Left hindlimb (tissue), 1 donor: Measurements from ENCODE around the gene CFAP20DC.
A peak's percentile ranks its signal among the peaks of the same experiment; 100 is the strongest.
"Not testable (repeated sequence)": the region's sequence is repeated elsewhere in the genome, so short reads cannot be mapped to it uniquely, and the experiment has no call there.

Experiments used
- DNase-seq: peaks from one replicate; pipeline ENCODE4 v3.0.0-alpha.2; 2018

CFAP20DC gene

DNA sequence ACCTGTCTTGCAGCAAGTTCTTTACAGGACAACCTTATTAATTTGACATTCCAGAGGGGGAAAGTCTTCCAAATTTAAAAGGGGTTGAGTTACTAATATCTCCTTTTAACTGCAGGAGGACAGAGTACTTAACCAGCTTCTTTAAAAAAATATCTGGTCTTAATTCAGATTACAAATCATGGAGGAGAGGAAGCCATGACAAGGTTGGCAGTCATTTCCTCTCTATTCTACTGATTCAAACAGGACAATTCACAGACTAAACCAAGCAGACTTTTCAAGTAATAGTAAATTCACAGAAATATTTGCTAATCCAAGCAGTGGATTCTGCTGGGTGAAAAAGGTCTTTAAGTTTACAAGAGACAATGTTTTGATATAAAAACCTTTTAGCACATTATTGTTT is 185.3 kb downstream of the CFAP20DC start:
- no peak for DNase-seq

DNA sequence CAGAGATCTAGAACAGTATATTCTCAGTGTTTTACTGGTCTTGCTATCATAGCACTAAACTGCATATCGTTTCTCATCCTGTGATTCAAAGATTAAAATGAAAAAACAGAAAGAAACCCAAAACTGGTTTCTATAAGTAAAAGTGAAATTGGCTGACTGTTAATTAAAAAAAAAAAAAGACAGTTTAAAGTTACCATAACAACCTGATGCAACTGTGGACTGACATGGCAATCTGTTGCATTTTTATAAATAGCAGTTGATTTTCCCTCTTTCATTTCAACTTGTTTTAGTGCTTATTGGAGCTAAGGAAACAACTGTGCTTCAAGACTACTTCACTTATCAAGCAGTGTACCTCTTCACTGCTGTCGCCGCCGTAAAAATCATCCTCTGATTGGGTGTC is 186.6 kb downstream of the CFAP20DC start:
- no peak for DNase-seq

DNA sequence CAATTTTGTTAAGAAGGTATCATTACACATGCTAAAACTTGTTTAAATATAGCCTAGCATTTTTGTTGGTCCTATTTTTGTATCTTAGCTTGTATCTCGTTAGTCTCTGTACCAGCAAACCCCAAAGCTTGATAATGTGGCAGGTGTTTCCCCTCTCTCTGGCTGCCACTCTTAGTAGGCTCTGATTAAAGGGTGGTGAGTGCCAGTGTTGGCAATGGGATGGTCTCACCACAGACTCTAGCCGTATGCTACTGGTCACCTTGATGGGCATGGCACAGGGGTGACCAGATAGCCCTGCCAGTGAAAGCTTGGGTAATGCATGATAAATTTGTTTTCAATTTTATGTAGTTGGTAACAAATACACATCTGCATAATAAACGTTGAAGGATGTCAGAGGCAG is 188.3 kb downstream of the CFAP20DC start:
- no peak for DNase-seq

DNA sequence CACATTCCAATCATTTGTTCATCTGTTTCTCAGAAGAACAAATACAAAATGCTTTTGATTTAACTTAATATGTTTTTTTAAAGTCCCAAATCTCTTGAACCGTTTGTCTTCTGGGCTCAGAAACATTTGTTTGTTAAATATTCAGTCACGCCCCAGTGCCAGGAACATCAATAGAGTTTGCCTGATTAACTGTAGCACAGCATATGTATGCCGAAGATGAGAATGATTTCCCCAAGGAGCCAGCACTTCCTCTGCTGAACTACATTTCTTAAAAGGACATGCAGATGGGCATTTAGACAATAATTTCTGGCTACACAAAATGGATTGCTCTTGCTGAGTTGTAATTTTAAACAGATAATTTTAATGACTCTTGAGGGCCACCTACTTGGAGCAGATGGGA is 191.7 kb downstream of the CFAP20DC start:
- no peak for DNase-seq

DNA sequence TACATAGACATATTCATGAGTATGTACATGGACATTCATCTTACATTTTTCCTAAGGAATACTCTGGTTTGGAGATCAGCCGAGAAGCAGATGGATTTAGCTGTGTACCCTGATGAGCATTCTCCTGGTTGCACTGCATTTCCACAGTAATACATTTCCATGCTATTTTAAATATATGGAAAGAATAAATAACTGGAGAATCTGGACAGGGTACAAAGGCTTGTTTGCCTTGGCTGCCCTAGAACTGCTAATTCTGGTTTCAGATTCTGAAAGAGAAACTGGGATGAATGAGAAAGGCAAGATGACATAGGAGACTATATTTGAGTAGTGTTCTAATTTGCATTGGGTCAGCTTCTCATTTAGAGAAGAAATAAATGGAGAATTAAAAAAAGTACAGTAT is 192.4 kb downstream of the CFAP20DC start:
- no peak for DNase-seq

DNA sequence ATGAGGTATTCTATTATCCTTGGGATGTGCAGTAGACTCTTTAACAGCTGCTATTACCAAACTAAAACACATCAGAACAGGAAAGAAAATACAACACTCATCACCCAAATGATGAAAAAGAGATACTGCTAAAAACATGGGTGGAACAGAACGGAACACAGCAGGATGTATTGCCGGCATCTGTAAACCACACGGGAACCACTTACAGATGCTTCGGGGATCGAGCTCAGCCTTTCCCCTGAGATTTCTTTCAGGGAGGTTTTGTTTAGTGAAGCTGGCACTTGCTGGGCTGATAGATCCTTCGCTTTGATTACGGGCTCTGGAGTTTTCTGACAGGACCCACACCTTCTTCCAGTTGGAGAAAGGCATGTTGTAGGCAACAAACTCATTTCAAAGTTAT is 201.0 kb downstream of the CFAP20DC start:
- no peak for DNase-seq

DNA sequence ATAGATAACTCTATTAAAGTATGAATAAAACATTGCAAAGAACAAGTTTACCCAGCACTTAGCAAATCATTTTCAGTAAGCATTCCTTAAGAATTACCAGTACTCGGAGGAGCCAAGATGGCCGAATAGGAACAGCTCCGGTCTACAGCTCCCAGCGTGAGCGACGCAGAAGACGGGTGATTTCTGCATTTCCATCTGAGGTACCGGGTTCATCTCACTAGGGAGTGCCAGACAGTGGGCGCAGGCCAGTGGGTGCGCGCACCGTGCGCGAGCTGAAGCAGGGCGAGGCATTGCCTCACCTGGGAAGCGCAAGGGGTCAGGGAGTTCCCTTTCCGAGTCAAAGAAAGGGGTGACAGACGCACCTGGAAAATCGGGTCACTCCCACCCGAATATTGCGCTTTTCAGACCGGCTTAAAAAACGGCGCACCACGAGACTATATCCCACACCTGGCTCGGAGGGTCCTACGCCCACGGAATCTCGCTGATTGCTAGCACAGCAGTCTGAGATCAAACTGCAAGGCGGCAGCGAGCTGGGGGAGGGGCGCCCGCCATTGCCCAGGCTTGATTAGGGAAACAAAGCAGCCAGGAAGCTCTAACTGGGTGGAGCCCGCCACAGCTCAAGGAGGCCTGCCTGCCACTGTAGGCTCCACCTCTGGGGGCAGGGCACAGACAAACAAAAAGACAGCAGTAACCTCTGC is 207.6 kb downstream of the CFAP20DC start:
- DNase-seq: not testable (repeated sequence)

DNA sequence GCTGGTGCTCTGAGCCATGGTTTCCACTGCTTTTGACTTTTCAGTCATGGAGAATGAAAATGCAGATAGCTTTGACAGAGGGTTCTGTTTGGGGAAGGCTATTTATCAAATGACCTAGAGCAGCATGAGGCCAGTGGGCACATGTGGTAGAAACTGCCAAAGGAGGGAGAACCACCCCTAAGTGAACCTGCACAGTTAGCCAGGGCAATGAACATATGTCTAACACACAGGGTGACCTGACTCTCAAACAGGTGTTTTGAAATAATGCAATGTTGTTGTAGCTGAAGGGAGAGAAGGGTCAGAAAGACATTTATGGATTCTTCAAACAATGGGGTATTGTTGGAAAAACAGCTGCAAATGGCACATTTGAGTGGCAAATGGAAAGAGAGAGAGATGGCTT is 208.9 kb downstream of the CFAP20DC start:
- DNase-seq: no peak

DNA sequence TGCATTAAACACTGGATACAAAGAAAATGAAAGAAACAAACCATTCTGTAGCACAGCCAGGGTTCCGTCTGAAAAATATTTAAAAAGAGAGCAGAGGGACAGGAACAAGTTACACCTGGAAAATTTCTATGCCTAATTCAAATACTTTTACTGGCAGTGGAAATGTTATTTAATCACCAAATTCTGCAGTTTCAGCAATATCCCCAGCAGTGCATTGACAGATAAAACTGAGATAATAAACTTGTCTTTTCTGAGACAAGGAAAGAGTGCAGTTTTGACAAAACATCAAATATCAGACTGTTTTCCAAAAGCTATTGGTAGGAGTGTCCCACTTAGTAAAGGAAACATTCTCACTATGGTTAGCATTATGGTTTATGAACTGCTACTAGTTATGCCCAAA is 209.9 kb downstream of the CFAP20DC start:
- no peak for DNase-seq

DNA sequence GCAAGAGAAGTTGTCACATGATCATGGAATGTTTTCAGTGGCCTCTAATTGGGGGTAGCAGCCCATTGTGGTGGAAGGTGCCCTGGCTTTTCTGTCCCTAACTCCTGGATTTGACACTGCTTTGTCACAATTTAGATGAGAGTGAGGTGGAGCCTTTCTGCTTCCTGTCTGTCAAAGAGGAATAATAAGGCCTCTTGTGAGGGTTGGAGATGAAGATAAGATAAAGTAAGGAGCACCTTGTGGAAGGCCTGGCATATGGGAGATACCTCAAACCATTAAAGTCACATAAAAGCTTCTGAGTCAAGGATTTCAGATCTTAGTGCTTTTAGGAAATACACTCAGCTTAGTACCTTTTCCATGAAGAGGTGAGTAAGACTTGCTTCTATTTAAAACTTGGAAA is 210.6 kb downstream of the CFAP20DC start:
- no peak for DNase-seq

DNA sequence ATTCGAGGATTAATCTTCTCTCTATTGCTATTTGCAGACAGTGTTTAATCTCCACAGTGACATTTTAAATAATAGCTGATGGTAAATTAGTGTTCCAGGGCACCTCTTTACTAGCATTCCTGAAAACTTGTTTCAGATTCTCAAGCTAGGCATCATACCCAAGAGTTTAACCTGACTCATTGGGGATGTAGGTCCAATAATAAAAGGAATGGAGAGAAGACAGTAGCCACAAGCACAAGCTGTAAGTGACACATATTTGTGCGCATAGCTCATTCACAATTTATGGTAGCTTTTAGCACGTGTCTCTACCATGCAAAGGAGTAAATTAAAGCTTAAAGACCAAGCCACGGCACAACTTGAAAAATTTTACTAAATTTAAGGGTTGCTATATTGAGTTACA is 212.0 kb downstream of the CFAP20DC start:
- no peak for DNase-seq

DNA sequence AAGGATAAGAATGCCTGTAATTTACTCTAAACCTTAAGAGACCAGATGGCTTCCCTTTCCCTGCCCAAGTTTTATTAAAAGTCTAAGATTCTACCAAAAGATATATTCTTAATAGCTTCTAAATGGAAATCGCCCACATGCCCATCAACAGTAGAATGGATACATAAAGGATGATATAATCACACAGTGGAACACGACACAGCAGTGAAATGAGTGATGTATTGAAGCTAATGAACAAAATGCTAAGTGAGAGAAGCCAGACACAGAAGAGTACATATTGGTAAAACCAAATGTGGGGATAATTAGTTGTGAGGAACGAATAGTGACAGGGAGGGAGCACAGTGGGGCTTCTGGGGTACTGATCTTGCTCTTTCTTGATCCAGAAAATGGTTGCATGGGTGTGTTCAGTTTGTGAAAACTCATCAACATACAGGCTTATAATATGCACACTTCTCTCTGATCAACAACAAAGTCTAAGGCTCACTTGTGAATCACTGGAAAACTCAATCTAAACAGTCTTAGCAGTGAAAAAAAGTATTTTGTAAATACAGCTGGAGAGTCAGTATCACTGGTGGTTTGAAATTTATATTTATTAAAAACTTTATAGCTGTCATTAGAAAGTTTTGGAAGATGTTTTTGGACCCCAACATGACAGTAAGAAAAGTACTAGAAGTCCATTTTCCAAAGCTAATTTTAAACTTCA is 212.5 kb downstream of the CFAP20DC start:
- DNase-seq: no peak

DNA sequence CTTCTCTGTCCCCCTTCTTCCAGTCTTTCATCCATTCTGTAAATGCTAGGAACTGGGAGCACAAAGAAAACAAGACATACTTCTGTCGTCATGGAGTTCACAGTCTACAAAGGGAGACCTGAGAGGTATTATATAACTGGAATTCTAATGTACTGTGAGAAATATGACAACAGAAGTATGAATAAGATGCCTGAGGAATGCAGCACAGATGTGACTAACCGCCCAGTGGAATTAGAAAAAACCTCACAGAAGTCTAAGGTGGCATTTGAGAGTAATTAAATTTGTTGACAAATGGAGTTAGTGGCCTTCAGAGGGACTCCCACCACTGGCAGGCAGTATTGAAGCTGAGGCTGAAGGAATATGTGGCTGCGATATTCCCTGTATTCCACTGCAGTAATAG is 214.7 kb downstream of the CFAP20DC start:
- DNase-seq: no peak

DNA sequence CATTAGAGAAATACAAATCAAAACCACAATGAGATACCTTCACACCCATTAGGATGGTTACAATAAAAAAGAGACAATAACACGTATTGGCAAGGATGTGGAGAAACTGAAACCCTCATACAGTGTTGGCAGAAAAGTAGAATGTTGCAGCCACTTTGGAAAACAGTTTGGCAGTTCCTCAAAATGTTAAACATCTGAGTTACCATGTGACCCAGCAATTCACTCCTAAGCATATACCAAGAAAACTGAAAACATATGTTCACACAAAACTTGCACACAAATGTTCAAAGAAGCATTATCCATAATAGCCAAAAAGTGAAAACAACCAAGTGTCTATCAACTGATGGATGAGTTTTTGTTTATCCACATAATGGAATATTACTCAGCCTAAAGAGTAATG is 216.3 kb downstream of the CFAP20DC start:
- peak; percentile 48 for DNase-seq

DNA sequence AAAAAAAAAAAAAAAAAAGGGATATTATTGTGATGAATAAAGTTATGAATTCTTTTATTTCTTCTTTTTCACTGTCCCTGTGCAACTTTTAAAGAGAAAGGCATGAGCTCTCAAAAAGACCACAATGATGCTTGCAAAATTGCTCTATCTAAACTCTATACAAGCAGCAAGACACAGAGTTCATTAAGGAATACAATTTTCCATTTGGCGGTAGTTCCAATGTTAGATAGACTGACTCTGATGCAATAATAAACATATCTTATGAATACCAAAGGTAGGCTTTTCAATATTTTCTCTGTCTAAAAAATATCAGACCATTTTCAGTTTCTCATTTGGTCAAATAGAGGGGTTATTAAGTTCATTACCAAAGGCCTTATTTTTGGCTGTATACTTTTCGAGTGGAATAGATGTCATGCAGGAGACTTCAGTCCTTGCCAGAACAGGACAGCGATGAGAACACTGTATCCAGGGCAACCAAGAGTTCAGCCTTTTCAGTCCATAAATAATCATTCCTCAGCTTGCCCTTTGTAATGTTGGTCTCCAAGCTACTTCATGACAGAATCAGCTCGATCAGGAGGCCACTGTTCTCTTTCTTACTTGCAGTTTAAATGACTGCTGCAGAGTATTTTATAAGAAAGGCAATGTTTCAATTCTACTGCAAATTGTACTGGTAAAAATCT is 220.4 kb downstream of the CFAP20DC start:
- DNase-seq: no peak

DNA sequence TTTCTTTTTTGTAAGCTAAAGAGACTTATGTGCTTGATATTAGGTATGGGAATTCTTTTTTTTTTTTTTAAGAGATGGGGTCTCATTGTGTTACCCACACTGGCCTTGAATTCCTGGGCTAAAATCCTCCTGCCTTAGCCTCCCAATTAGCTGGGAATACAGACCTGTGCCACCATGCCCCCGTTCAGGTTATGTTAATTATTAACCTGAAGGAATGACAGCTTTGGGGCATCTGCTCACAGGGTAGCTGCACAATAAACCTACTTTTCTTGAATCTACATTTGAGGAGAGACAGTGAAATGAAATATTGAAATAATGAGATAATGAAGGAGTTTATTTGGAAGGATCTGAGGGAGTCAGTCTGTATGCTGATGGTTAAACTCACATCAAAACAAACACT is 225.0 kb downstream of the CFAP20DC start:
- DNase-seq: no peak

DNA sequence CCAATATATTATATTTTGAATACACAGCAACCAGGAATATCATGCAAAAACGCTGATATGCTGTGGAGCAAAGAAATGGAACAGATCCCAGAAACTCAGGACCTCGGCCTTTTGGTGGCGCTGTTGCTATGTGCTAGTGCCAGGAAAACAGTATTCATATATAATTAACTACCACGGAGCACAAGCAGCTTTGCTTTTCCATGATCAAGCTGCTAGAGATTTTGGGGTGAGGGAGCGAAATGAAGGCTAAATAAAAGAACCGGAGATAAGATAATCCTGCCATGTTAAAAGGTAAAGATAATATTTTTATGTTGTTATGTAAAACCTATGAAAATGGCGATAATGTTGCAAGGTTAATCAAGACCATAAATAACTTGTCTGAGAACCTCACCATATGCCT is 225.5 kb downstream of the CFAP20DC start:
- peak; percentile 72 for DNase-seq

DNA sequence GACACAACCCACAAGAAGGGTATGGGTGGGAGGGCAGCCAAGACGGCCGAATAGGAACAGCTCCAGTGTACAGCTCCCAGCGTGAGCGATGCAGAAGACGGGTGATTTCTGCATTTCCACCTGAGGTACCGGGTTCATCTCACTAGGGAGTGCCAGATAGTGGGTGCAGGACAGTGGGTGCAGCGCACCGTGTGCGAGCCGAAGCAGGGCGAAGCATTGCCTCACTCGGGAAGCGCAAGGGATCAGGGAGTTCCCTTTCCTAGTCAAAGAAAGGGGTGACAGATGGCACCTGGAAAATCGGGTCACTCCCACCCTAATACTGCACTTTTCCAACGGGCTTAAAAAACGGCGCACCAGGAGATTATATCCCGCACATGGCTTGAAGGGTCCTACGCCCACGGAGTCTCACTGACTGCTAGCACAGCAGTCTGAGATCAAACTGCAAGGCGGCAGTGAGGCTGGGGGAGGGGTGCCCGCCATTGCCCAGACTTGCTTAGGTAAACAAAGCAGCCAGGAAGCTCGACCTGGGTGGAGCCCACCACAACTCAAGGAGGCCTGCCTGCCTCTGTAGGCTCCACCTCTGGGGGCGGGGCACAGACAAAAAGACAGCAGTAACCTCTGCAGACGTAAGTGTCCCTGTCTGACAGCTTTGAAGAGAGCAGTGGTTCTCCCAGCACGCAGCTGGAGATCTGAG is 243.1 kb downstream of the CFAP20DC start:
- DNase-seq: not testable (repeated sequence)

DNA sequence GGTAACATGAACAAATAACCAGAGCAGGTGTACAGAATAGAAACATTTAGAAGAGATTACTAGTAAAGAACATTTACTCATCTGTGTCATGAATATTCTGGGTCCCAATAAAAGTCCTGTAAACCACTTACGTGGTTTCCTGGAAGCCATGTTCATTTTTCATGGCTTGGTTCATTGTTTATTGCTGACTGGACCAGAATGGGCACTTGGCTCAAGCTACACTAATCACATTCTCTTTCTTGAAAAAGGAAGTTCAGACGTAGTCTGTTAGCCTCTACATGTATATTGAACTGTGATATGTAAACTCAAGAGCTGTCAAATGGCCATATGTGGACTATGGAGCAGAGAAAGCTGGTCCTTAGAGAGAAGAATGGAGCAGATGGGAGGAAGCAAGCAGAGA is 244.9 kb downstream of the CFAP20DC start:
- DNase-seq: no peak

DNA sequence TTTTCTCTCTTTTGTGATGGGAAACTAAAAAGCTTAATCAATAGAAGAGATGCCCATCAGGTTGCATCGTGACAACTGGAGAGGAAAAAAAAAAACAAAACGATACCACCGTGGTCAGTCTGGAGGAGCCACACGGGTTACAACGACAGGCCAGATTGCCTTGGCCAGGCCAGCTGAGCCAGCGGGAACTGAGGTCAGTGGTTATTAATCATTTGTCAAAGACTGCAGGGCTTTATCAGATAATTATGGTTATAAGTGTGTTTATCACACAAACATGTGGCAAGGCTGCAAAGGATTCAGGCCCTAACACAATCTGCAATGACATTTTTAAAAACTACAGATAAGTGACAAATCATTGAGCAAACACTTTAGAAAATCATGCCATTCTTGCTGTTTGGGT is 248.3 kb downstream of the CFAP20DC start:
- no peak for DNase-seq

DNA sequence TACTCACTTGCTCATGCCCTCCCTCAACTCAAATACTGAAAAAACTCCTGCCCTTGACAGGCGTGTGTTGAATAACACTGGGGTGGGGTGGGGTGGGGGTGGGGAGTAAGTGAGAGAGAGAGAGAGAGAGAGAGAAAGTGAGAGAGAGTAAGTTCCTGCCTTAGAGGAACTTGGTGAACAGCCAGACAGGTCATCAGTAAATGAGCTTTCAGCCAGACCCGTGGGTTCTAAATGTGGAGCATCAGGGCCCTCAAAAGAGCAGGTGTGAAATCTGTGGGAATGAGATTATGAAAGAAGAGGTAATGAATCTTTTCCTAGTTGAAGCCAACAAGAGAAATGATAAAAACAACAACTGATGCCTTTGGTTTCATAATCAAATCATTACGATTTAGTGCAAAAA is 248.9 kb downstream of the CFAP20DC start:
- DNase-seq: no peak

DNA sequence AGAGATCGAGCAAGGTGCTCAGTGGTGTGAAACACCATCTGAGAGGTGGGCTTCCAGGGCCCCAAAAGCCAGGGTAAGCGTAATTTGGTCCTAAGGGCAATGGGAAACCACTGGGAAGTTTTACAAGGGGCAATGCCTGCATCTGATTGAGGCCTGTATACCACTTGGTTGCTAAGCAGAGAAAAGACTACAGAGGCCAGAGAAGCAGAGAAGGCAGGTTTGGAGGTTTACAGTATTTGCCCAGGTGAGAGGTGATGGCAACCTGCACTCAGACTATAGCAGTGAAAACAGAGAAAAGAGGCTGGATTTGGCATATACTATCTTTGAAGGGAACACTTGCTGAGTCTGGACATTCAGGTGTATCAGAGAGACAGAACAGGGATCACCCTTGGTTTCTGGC is 249.8 kb downstream of the CFAP20DC start:
- no peak for DNase-seq

DNA sequence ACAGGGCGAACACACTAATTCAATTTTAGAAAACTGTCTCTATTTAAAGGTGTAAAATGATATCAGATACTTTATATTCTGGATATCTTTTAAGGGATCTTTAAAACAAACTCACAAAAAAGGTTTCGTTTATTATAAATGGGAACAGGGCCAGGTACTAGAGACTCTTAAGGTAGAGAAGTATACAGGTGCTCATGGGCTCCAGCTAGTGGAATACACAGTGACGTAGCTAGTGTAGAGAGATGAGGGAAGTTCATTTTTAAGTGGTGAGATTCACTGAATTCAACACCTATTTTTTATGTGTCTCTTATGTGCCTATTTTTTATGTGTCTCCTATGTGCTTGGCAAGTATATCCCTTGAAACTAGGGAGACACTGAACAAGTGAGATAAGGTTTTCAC is 250.6 kb downstream of the CFAP20DC start:
- no peak for DNase-seq

DNA sequence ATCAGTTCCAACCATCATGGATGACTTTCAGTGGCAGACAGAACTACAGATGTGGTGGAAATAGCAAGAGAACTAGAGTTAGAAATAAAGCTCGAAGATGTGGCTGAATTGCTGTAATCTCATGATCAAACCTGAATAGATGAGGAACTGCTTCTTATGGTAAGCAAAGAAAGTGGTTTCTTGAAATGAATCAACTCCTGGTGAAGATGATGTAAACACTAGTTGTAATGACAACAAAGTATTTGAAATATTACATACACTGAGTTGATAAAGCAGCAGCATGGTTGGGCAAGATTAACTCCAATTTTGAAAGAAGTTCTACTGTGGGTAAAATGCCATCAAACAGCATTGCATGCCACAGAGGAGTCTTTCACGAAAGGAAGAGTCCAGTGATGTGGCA is 251.5 kb downstream of the CFAP20DC start:
- DNase-seq: no peak
